Liver (tissue), 9 donors: Measurements from ENCODE around the gene PPCS. TPM values are rescaled to one million over a fixed set of nuclear protein-coding genes. Genes with fewer than 3 reads are reported as not detected.

ENCODE experiments used
- DNase-seq: peaks from one replicate; pipeline ENCODE4 v3.0.0-alpha.2; 2017; ENCODE audit warnings: low spot score
- H3K27ac ChIP-seq, 2 donors: one replicate each; pipeline ENCODE4 v1.7.0; 2013; ENCODE audit warnings: inconsistent platforms in 2 of 2, low read length in 2 of 2, control low read depth in 1 of 2, low read depth in 1 of 2, mild to moderate bottlenecking in 1 of 2
- H3K27me3 ChIP-seq, 4 donors: one replicate each; pipeline versions ENCODE4 v1.6.1 to v1.7.0; 2013; ENCODE audit warnings: low read length in 3 of 4, inconsistent platforms in 1 of 4, mild to moderate bottlenecking in 1 of 4, moderate library complexity in 1 of 4; ENCODE audit not compliant: control insufficient read depth in 4 of 4, insufficient read depth in 4 of 4
- H3K36me3 ChIP-seq, 4 donors: one replicate each; pipeline versions ENCODE4 v1.6.1 to v1.7.0; 2013; ENCODE audit warnings: low read length in 3 of 4, mild to moderate bottlenecking in 3 of 4, low read depth in 1 of 4, moderate library complexity in 1 of 4; ENCODE audit not compliant: control insufficient read depth in 4 of 4, insufficient read depth in 3 of 4
- H3K4me1 ChIP-seq, 4 donors: one replicate each; pipeline versions ENCODE4 v1.6.1 to v1.7.0; 2013; ENCODE audit warnings: low read length in 3 of 4, mild to moderate bottlenecking in 3 of 4, moderate library complexity in 1 of 4; ENCODE audit not compliant: control insufficient read depth in 4 of 4, insufficient read depth in 4 of 4
- H3K4me3 ChIP-seq, 3 donors: one replicate each; pipeline versions ENCODE4 v1.6.1 to v1.7.0; 2013; ENCODE audit warnings: low read length in 3 of 3, control low read depth in 1 of 3, low read depth in 1 of 3, mild to moderate bottlenecking in 1 of 3
- H3K9ac ChIP-seq, 2 donors: one replicate each; pipeline ENCODE4 v1.7.0; 2013; ENCODE audit warnings: low read length in 2 of 2, mild to moderate bottlenecking in 2 of 2, moderate library complexity in 2 of 2, control low read depth in 1 of 2, low read depth in 1 of 2
- H3K9me3 ChIP-seq, 4 donors: one replicate each; pipeline versions ENCODE4 v1.6.1 to v1.7.0; 2013; ENCODE audit warnings: low read length in 3 of 4; ENCODE audit not compliant: control insufficient read depth in 4 of 4
- CTCF ChIP-seq: fragments of 150-350 bp; IDR thresholded peaks from 2 replicates; pipeline ENCODE4 v1.5.1; 2017; ENCODE audit warnings: improper control_type of control experiment, low read depth, low read length; ENCODE audit not compliant: missing input control
- FOXA1 ChIP-seq: IDR thresholded peaks from 2 replicates; pipeline ENCODE4 v1.6.1; 2016; ENCODE audit warnings: antibody characterized with exemption
- GABPA ChIP-seq, 2 donors: IDR thresholded peaks in 1 of 2; conservative IDR thresholded peaks in 1 of 2; 2 replicates each; pipeline ENCODE4 v1.6.1; 2016; ENCODE audit warnings: antibody characterized with exemption in 2 of 2, mild to moderate bottlenecking in 1 of 2, moderate library complexity in 1 of 2
- HNF4A ChIP-seq, 2 donors: conservative IDR thresholded peaks; 2 replicates each; pipeline ENCODE4 v1.6.1; 2016; ENCODE audit warnings: antibody characterized with exemption in 2 of 2, mild to moderate bottlenecking in 2 of 2
- JUND ChIP-seq, 2 donors: IDR thresholded peaks; 2 replicates each; pipeline ENCODE4 v1.6.1; 2016; ENCODE audit warnings: antibody characterized with exemption in 2 of 2
- MAX ChIP-seq: IDR thresholded peaks from 2 replicates; pipeline ENCODE4 v1.6.1; 2016; ENCODE audit warnings: antibody characterized with exemption
- NR2F2 ChIP-seq: IDR thresholded peaks from 2 replicates; pipeline ENCODE4 v1.6.1; 2016; ENCODE audit warnings: antibody characterized with exemption
- REST ChIP-seq: IDR thresholded peaks from 2 replicates; pipeline ENCODE4 v1.6.1; 2016; ENCODE audit warnings: antibody characterized with exemption, mild to moderate bottlenecking
- RXRA ChIP-seq, 2 donors: IDR thresholded peaks; 2 replicates each; pipeline ENCODE4 v1.6.1; 2017 to 2018; ENCODE audit warnings: antibody characterized with exemption in 2 of 2, mild to moderate bottlenecking in 1 of 2
- TAF1 ChIP-seq: conservative IDR thresholded peaks from 2 replicates; pipeline ENCODE4 v1.6.1; 2016; ENCODE audit warnings: antibody characterized with exemption, mild to moderate bottlenecking
- YY1 ChIP-seq: IDR thresholded peaks from 2 replicates; pipeline ENCODE4 v1.6.1; 2016; ENCODE audit warnings: antibody characterized with exemption, mild to moderate bottlenecking
- WGBS: extraction: QIAGEN DNeasy Blood & Tissue Kit; methylation state at CpG from one replicate; pipeline ENCODE4 v1.1.7; 2013; 5-methylcytosine and 5-hydroxymethylcytosine counted together
- polyA plus RNA-seq, 2 donors: library from polyadenylated mRNA; stranded (reverse) in 1 of 2; unstranded in 1 of 2; fragments of 200-250 nt in 1 of 2; fragments of >200 nt in 1 of 2; fragmentation: Nextera tagmentation in 1 of 2; extraction: Ambion mirVana in 1 of 2; gene quantifications; one replicate each; pipeline versions ENCODE4 v1.2.1 to v1.2.3, GENCODE V29; 2013 to 2015
- total RNA-seq, 2 donors: library from RNA; depleted of rRNA; stranded (reverse); fragments of >200 nt; gene quantifications; one replicate each; pipeline ENCODE4 v1.2.3, GENCODE V29; 2014
- donor health status: healthy.
- donor health status: healthy.
- donor health status: healthy.
- donor health status: healthy.
- donor health status: healthy.

Gene PPCS
- total and polyA plus RNA-seq, 4 donors: 22.2 to 65.4 (median 36.0) TPM

GRCh38 chr1:42454403-42454802, 1.9 kb upstream of the PPCS start:
- 51% methylated on average over 5 of the region's 5 CpGs for WGBS
- Histone ChIP-seq H3K36me3 (peaks cover 0 to 12% (median 7%) of the 10 kb centered on the region in 4 donors), H3K27ac (no peak overlapping the region), H3K4me1 (peaks cover 4 to 30% (median 20%) of the 10 kb centered on the region in 4 donors), H3K9ac (no peak overlapping the region), H3K4me3 (no peak overlapping the region), H3K9me3 (no peaks in the 10 kb centered on the region), H3K27me3 (no peaks in the 10 kb centered on the region)
- TF ChIP-seq TAF1 (no peak), JUND (IDR thresholded peaks at IDR 0.05) (peak in 1 of 2 donors; percentile 20), HNF4A (conservative IDR thresholded peaks at IDR 0.05) (peak; percentile 10 to 30), CTCF (no peak), NR2F2 (no peak), RXRA (IDR thresholded peaks at IDR 0.05) (peak in 1 of 2 donors; percentile 8), GABPA (IDR thresholded peaks at IDR 0.05 in 1 of 2, conservative IDR thresholded peaks at IDR 0.05 in 1 of 2) (no peak), FOXA1 (no peak)
- no peak for DNase-seq

GRCh38 chr1:42456754-42457089, 379 bp downstream of the PPCS start:
- peak overlapping the region; percentile 96 to 98 for H3K27ac ChIP-seq
- no peaks in the 10 kb centered on the region for H3K27me3 ChIP-seq
- H3K4me1 ChIP-seq: peaks cover 4 to 30% (median 20%) of the 10 kb centered on the region in 4 donors
- TF ChIP-seq TAF1 (peak; percentile 22), GABPA (IDR thresholded peaks at IDR 0.05 in 1 of 2, conservative IDR thresholded peaks at IDR 0.05 in 1 of 2) (no peak)
- H3K36me3 ChIP-seq: peaks cover 0 to 26% (median 20%) of the 10 kb centered on the region in 4 donors
- under 1% methylated on average over 23 of the region's 23 CpGs for WGBS
- no peak for DNase-seq
- H3K9ac ChIP-seq: peak overlapping the region; percentile 9 to 76
- peak overlapping the region; percentile 89 to 97 (median 89) for H3K4me3 ChIP-seq
- H3K9me3 ChIP-seq: no peaks in the 10 kb centered on the region

GRCh38 chr1:42461196-42461595, 4.9 kb downstream of the PPCS start:
- DNase-seq: no peak
- Histone ChIP-seq H3K4me3 (no peak overlapping the region), H3K27ac (no peak overlapping the region), H3K27me3 (no peaks in the 10 kb centered on the region), H3K9ac (no peak overlapping the region), H3K9me3 (no peaks in the 10 kb centered on the region), H3K36me3 (peaks cover 0 to 26% (median 20%) of the 10 kb centered on the region in 4 donors), H3K4me1 (peaks cover 3 to 27% (median 22%) of the 10 kb centered on the region in 4 donors)
- 83% methylated on average over 2 of the region's 2 CpGs for WGBS
- TF ChIP-seq YY1: no peak
- no peak for TF ChIP-seq JUND (IDR thresholded peaks at IDR 0.05)
- TF ChIP-seq RXRA (IDR thresholded peaks at IDR 0.05): no peak
- no peak for TF ChIP-seq TAF1
- TF ChIP-seq FOXA1: no peak
- no peak for TF ChIP-seq NR2F2
- TF ChIP-seq REST: no peak
- no peak for TF ChIP-seq MAX
- TF ChIP-seq CTCF: no peak
